ENCODE results near the gene PCOLCE2.

The PCOLCE2 gene

GRCh38 chr3:142796823-142797222 lies 92.1 kb downstream of the PCOLCE2 start:
- TF ChIP-seq SIN3A (IDR thresholded peaks at IDR 0.05; ENCODE audit: borderline replicate concordance, insufficient read depth, low read length) (no peak), FOXP2 (optimal IDR thresholded peaks at IDR 0.05; ENCODE audit: borderline replicate concordance, extremely low read depth, extremely low read length, insufficient read depth) (no peak), POLR2AphosphoS5 (IDR thresholded peaks at IDR 0.05; ENCODE audit: low read depth, low read length) (no peak), TAF1 (IDR thresholded peaks at IDR 0.05; ENCODE audit: borderline replicate concordance, insufficient read depth, low read length) (no peak), REST (IDR thresholded peaks at IDR 0.05; ENCODE audit: insufficient read depth in 1 of 2, low read depth in 2 of 2, low read length in 2 of 2) (no peak)

GRCh38 chr3:142795332-142795731 lies 93.6 kb downstream of the PCOLCE2 start:
- no peak for TF ChIP-seq SIN3A (IDR thresholded peaks at IDR 0.05; ENCODE audit: borderline replicate concordance, insufficient read depth, low read length)
- TF ChIP-seq FOXP2 (optimal IDR thresholded peaks at IDR 0.05; ENCODE audit: borderline replicate concordance, extremely low read depth, extremely low read length, insufficient read depth) = no peak
- no peak for TF ChIP-seq REST (IDR thresholded peaks at IDR 0.05; ENCODE audit: insufficient read depth in 1 of 2, low read depth in 2 of 2, low read length in 2 of 2)

GRCh38 chr3:142794508-142794907 lies 94.4 kb downstream of the PCOLCE2 start:
- no peak for TF ChIP-seq SIN3A (IDR thresholded peaks at IDR 0.05; ENCODE audit: borderline replicate concordance, insufficient read depth, low read length)
- no peak for TF ChIP-seq FOXP2 (optimal IDR thresholded peaks at IDR 0.05; ENCODE audit: borderline replicate concordance, extremely low read depth, extremely low read length, insufficient read depth)

GRCh38 chr3:142787719-142788118 lies 101.2 kb downstream of the PCOLCE2 start:
- no peak for TF ChIP-seq SIN3A (IDR thresholded peaks at IDR 0.05; ENCODE audit: borderline replicate concordance, insufficient read depth, low read length)
- no peak for TF ChIP-seq POLR2AphosphoS5 (IDR thresholded peaks at IDR 0.05; ENCODE audit: low read depth, low read length)
- TF ChIP-seq TAF1 (IDR thresholded peaks at IDR 0.05; ENCODE audit: borderline replicate concordance, insufficient read depth, low read length) = no peak

- TF ChIP-seq POLR2AphosphoS5 (IDR thresholded peaks at IDR 0.05; ENCODE audit: low read depth, low read length) (no peak), SIN3A (IDR thresholded peaks at IDR 0.05; ENCODE audit: borderline replicate concordance, insufficient read depth, low read length) (no peak), FOXP2 (optimal IDR thresholded peaks at IDR 0.05; ENCODE audit: borderline replicate concordance, extremely low read depth, extremely low read length, insufficient read depth) (no peak), REST (IDR thresholded peaks at IDR 0.05; ENCODE audit: insufficient read depth in 1 of 2, low read depth in 2 of 2, low read length in 2 of 2) (no peak)
These were observed 102.9 kb downstream of the PCOLCE2 start for GRCh38 chr3:142785996-142786395.

GRCh38 chr3:142784228-142784627 lies 104.7 kb downstream of the PCOLCE2 start:
- TF ChIP-seq FOXP2 (optimal IDR thresholded peaks at IDR 0.05; ENCODE audit: borderline replicate concordance, extremely low read depth, extremely low read length, insufficient read depth) (no peak), POLR2AphosphoS5 (IDR thresholded peaks at IDR 0.05; ENCODE audit: low read depth, low read length) (no peak), REST (IDR thresholded peaks at IDR 0.05; ENCODE audit: insufficient read depth in 1 of 2, low read depth in 2 of 2, low read length in 2 of 2) (no peak), SIN3A (IDR thresholded peaks at IDR 0.05; ENCODE audit: borderline replicate concordance, insufficient read depth, low read length) (no peak), TAF1 (IDR thresholded peaks at IDR 0.05; ENCODE audit: borderline replicate concordance, insufficient read depth, low read length) (no peak)

Data from PFSK-1 (cell line).